Activated naive CD4-positive, alpha-beta T cell treated with anti-CD3 and anti-CD28 coated beads for 36 hours (primary cell): ENCODE data around the gene CLINT1. TPM values are rescaled to one million over a fixed set of nuclear protein-coding genes. Genes with fewer than 3 reads are reported as not detected.

ENCODE experiments used
- CTCF ChIA-PET: fragments of 350-600 bp; sonication (Branson Sonifier 250); formaldehyde crosslinking; loops from one replicate; lab custom pipeline; 2021; ENCODE audit warnings: antibody characterized with exemption; lab: Charles Lee
- DNase-seq: peaks from one replicate; pipeline ENCODE4 v3.0.0-alpha.2; 2020
- H3K27ac Mint-ChIP-seq: one replicate; pipeline ENCODE4 v1.8.0; 2021; ENCODE audit warnings: mild to moderate bottlenecking, mixed read lengths
- H3K27me3 Mint-ChIP-seq: one replicate; pipeline ENCODE4 v1.8.0; 2021; ENCODE audit warnings: low read depth, mixed read lengths
- H3K36me3 Mint-ChIP-seq: one replicate; pipeline ENCODE4 v1.8.0; 2021; ENCODE audit warnings: low read depth, mixed read lengths
- H3K4me1 Mint-ChIP-seq: one replicate; pipeline ENCODE4 v1.8.0; 2021; ENCODE audit warnings: low read depth, mixed read lengths
- H3K4me3 Mint-ChIP-seq: one replicate; pipeline ENCODE4 v1.8.0; 2021; ENCODE audit warnings: mild to moderate bottlenecking, moderate library complexity, mixed read lengths
- H3K9me3 Mint-ChIP-seq: one replicate; pipeline ENCODE4 v1.8.0; 2021; ENCODE audit warnings: mixed read lengths
- intact Hi-C: fragments of 100-400 bp; cut with micrococcal nuclease; formaldehyde crosslinking; loops from one replicate; pipeline ENCODE4 v1.15.1; 2023
- total RNA-seq, 2 experiments: library from RNA; stranded (reverse); gene quantifications; one replicate each; pipeline ENCODE4 v1.2.3, GENCODE V29; 2021

CLINT1 gene
- total RNA-seq, 2 experiments from 2014 or later: 31.0 to 32.7 TPM

DNA sequence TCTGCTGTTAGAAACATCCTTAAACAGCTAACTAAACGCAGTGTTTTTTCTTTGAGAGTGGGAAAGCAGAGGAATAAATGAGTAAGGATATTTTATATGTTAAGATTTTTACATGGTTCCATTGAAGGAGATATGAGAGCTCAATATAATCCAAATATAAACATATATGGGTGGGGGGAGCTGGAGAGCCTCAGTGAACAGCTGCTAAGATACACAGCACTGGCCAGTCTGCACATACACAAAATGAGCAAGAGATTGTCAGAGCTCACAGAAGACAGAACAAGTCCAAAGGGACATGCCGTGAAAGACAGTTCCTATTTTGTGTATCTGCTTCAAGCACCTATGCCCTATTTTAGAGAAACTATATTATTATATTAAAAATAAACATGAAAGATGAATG, 46.9 kb downstream of the CLINT1 start:
- H3K9me3 Mint-ChIP-seq: no peaks in the 10 kb centered on the region
- no peaks in the 10 kb centered on the region for H3K27me3 Mint-ChIP-seq
- no peak overlapping the region for H3K27ac Mint-ChIP-seq
- H3K4me3 Mint-ChIP-seq: no peak overlapping the region
- intact Hi-C loops: no loop called here
- no peak for DNase-seq
- peaks cover 18% of the 10 kb centered on the region for H3K36me3 Mint-ChIP-seq
- CTCF ChIA-PET: interaction anchor here (0.8 to 4.1 kb wide), 6 partner anchors 8 to 185 kb away, joined by 3 to 32 read pairs (median 4); no protein-coding TSS in a partner anchor
- no peaks in the 10 kb centered on the region for H3K4me1 Mint-ChIP-seq

- intact Hi-C loops: no loop called here
- Mint-ChIP-seq H3K36me3 (peaks cover 19% of the 10 kb centered on the region), H3K4me3 (no peak overlapping the region), H3K4me1 (no peaks in the 10 kb centered on the region), H3K27ac (no peak overlapping the region), H3K9me3 (no peaks in the 10 kb centered on the region), H3K27me3 (no peaks in the 10 kb centered on the region)
- no peak for DNase-seq
- CTCF ChIA-PET: interaction anchor here (0.9 to 1.2 kb wide), 2 partner anchors 12 to 141 kb away, joined by 4 read pairs; no protein-coding TSS in a partner anchor
Observed at GRCh38 chr5:157808043-157808442, 50.9 kb downstream of the CLINT1 start.

- Mint-ChIP-seq H3K36me3 (peaks cover 17% of the 10 kb centered on the region), H3K27me3 (no peaks in the 10 kb centered on the region), H3K9me3 (no peaks in the 10 kb centered on the region), H3K4me1 (no peaks in the 10 kb centered on the region), H3K27ac (no peak overlapping the region), H3K4me3 (no peak overlapping the region)
- CTCF ChIA-PET: interaction anchor here (2.3 kb wide), 1 partner anchor 146 kb away, joined by 7 read pairs; no protein-coding TSS in a partner anchor
- no peak for DNase-seq
- intact Hi-C loops: no loop called here
Observed at GRCh38 chr5:157802736-157803135, 56.2 kb downstream of the CLINT1 start.

DNA sequence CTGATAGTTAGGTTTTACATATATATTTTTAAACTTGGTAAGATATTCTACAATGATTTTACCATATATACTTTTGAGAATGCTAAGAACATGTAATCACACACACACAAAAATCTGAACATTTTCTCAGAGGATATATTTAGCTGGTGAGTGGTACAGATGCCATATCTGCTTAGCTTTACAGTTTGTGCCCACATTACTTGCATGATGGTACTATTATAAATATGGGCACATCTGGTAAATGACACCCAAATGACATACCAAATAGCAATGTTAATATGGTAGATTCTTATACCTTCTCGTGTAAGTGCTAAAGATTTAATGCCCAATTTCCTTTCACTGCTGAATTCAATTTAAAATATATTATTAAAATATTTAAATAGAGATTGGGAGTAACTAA, 58.8 kb downstream of the CLINT1 start:
- no peak for DNase-seq
- H3K4me3 Mint-ChIP-seq: no peak overlapping the region
- intact Hi-C loops: no loop called here
- H3K4me1 Mint-ChIP-seq: no peaks in the 10 kb centered on the region
- H3K27ac Mint-ChIP-seq: no peak overlapping the region
- H3K36me3 Mint-ChIP-seq: peaks cover 9% of the 10 kb centered on the region
- H3K27me3 Mint-ChIP-seq: no peaks in the 10 kb centered on the region
- no peaks in the 10 kb centered on the region for H3K9me3 Mint-ChIP-seq
- CTCF ChIA-PET: no interaction called here

DNA sequence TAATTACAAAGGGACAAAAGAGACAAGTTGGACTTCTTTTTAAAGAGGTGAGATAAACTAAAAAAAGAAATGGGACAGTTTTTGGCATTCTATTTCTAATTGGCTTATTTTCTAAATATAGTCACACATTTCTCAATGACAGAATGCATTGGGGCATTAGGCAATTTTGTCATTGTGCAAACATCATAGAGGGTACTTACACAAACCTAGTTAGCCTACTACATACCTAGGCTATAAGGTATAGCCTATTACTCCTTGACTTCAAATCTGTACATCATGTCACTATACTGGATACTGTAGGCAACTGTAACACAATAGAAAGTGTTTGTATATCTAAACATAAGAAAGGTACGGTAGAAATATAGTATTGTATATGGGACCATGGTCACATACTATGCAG, 59.4 kb downstream of the CLINT1 start:
- peaks cover 9% of the 10 kb centered on the region for H3K36me3 Mint-ChIP-seq
- no peaks in the 10 kb centered on the region for H3K9me3 Mint-ChIP-seq
- H3K27ac Mint-ChIP-seq: no peak overlapping the region
- intact Hi-C loops: no loop called here
- H3K4me1 Mint-ChIP-seq: no peaks in the 10 kb centered on the region
- CTCF ChIA-PET: no interaction called here
- no peaks in the 10 kb centered on the region for H3K27me3 Mint-ChIP-seq
- DNase-seq: no peak
- no peak overlapping the region for H3K4me3 Mint-ChIP-seq

GRCh38 chr5:157793301-157793700, 65.6 kb downstream of the CLINT1 start:
- Mint-ChIP-seq H3K36me3 (peaks cover 18% of the 10 kb centered on the region), H3K4me3 (no peak overlapping the region), H3K27me3 (no peaks in the 10 kb centered on the region), H3K4me1 (peaks cover 9% of the 10 kb centered on the region), H3K27ac (no peak overlapping the region), H3K9me3 (no peaks in the 10 kb centered on the region)
- intact Hi-C loops: no loop called here
- CTCF ChIA-PET: interaction anchor here (1.0 to 1.6 kb wide), 3 partner anchors 156 to 161 kb away, joined by 3 read pairs; no protein-coding TSS in a partner anchor
- no peak for DNase-seq

DNA sequence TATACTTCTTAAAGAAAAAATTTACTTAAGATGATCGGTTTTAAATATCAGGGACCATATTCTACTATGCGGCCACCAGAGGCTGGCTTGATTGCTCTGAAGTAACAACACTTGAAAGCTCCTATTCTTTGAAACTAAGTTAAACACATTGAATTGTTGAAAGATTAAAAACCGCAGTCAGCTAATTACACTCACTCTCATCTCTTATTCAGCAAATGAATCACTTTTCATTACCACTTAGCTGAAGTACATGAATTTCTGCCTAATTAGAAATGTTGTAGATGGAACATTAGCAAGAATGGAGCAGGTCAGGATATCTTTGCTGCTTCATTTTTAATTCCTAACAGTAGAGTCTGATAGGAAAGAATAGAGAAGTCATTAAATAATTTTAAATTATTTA, 73.1 kb downstream of the CLINT1 start:
- intact Hi-C loops: no loop called here
- H3K36me3 Mint-ChIP-seq: peaks cover 3% of the 10 kb centered on the region

GRCh38 chr5:157779221-157779620, 79.7 kb downstream of the CLINT1 start:
- Mint-ChIP-seq H3K4me3 (no peak overlapping the region), H3K27me3 (no peaks in the 10 kb centered on the region), H3K4me1 (no peaks in the 10 kb centered on the region), H3K9me3 (no peaks in the 10 kb centered on the region), H3K36me3 (no peaks in the 10 kb centered on the region), H3K27ac (no peak overlapping the region)
- no peak for DNase-seq
- CTCF ChIA-PET: no interaction called here
- intact Hi-C loops: no loop called here

More for the DNA sequence above, 73.1 kb downstream of the CLINT1 start:
- H3K4me1 Mint-ChIP-seq: no peaks in the 10 kb centered on the region
- no peak overlapping the region for H3K27ac Mint-ChIP-seq
- CTCF ChIA-PET: interaction anchor here (0.8 kb wide), 1 partner anchor 43 kb away, joined by 3 read pairs; the partner anchor contains the start of gene LSM11
- H3K4me3 Mint-ChIP-seq: no peak overlapping the region
- no peak for DNase-seq
- H3K9me3 Mint-ChIP-seq: no peaks in the 10 kb centered on the region
- H3K27me3 Mint-ChIP-seq: no peaks in the 10 kb centered on the region

DNA sequence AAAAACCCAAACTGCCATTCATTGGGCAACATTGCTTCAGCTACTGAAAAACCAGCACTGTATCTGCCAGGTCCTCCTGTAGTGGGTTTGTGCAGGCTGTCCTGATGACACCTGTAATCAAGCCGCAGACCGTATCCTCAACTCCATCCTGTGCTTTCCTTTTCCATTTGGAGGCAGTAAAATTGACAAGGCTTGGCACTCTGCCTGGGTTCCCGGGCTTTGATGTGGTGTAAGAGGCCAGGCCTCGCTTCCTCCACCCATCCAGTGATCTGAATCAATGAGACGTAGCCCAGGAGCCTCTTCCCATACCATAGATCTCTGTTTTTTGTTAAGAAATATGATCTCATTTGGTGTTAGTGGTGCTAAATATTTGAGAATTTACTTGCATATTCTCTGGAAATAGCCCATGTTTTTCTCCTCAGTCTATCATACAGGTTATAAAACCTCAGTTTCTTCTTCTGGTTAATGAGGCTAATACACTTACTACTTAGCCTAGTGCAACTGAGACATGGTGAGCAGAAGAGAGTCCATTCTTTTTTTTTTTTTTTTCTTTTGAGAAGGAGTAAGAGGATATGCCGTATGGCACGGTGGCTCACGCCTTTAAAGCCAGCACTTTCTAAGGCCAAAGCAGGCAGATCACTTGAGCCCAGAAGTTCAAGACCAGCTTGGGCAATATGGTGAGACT, 80.7 kb downstream of the CLINT1 start:
- Mint-ChIP-seq H3K4me1 (no peaks in the 10 kb centered on the region), H3K36me3 (no peaks in the 10 kb centered on the region), H3K9me3 (no peaks in the 10 kb centered on the region), H3K27ac (no peak overlapping the region), H3K27me3 (no peaks in the 10 kb centered on the region), H3K4me3 (no peak overlapping the region)
- intact Hi-C loops: no loop called here
- no peak for DNase-seq
- CTCF ChIA-PET: no interaction called here

DNA sequence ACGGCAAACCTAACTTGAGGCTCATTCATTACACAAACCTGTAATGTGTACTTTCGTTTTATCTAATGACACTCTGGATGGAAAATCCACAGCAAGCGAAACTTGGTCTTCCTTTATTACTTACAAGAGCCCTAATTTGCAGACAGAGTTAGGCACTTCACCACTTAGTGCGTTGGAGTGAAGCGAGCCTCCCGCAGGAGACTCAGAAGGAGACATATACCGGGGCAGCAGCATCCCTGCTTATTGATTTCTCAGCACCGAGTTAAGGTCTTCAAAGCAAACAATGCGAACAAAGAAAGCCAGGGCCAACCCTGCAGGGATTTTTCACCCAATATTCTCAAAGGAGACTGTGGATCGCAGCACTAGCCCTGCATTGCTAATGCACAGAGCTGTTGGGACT, 86.8 kb downstream of the CLINT1 start:
- CTCF ChIA-PET: no interaction called here
- no peak overlapping the region for H3K27ac Mint-ChIP-seq
- H3K4me1 Mint-ChIP-seq: no peaks in the 10 kb centered on the region
- DNase-seq: no peak
- no peak overlapping the region for H3K4me3 Mint-ChIP-seq
- intact Hi-C loops: no loop called here
- H3K9me3 Mint-ChIP-seq: no peaks in the 10 kb centered on the region
- no peaks in the 10 kb centered on the region for H3K27me3 Mint-ChIP-seq
- no peaks in the 10 kb centered on the region for H3K36me3 Mint-ChIP-seq

GRCh38 chr5:157770665-157771064, 88.3 kb downstream of the CLINT1 start:
- intact Hi-C loops: no loop called here
- no peak overlapping the region for H3K27ac Mint-ChIP-seq
- H3K36me3 Mint-ChIP-seq: no peaks in the 10 kb centered on the region
- CTCF ChIA-PET: interaction anchor here (0.8 kb wide), 1 partner anchor 17 kb away, joined by 5 read pairs; no protein-coding TSS in a partner anchor
- no peaks in the 10 kb centered on the region for H3K4me1 Mint-ChIP-seq
- H3K9me3 Mint-ChIP-seq: no peaks in the 10 kb centered on the region
- no peaks in the 10 kb centered on the region for H3K27me3 Mint-ChIP-seq
- DNase-seq: no peak
- no peak overlapping the region for H3K4me3 Mint-ChIP-seq

GRCh38 chr5:157767689-157768088, 91.3 kb downstream of the CLINT1 start:
- CTCF ChIA-PET: no interaction called here
- Mint-ChIP-seq H3K4me3 (no peak overlapping the region), H3K27ac (no peak overlapping the region), H3K27me3 (no peaks in the 10 kb centered on the region), H3K36me3 (no peaks in the 10 kb centered on the region), H3K9me3 (no peaks in the 10 kb centered on the region), H3K4me1 (no peaks in the 10 kb centered on the region)
- intact Hi-C loops: no loop called here
- DNase-seq: no peak

- no peaks in the 10 kb centered on the region for H3K4me1 Mint-ChIP-seq
- DNase-seq: no peak
- CTCF ChIA-PET: interaction anchor here (0.7 to 1.0 kb wide), 2 partner anchors 13 to 182 kb away, joined by 3 to 4 read pairs; no protein-coding TSS in a partner anchor
- H3K36me3 Mint-ChIP-seq: no peaks in the 10 kb centered on the region
- no peak overlapping the region for H3K27ac Mint-ChIP-seq
- H3K9me3 Mint-ChIP-seq: no peaks in the 10 kb centered on the region
- H3K27me3 Mint-ChIP-seq: no peaks in the 10 kb centered on the region
- H3K4me3 Mint-ChIP-seq: no peak overlapping the region
- intact Hi-C loops: no loop called here
Observed at GRCh38 chr5:157766902-157767301, 92.0 kb downstream of the CLINT1 start.
